Posterior cingulate gyrus (tissue), 11 donors: Measurements from ENCODE around the gene WNT2B.

Experiments used
- DNase-seq, 10 donors: peaks; one replicate each; pipeline versions ENCODE4 v3.0.0 to v3.0.0-alpha.2; 2020 to 2021; ENCODE audit warnings: mixed read lengths in 3 of 10
- intact Hi-C: fragments of 100-400 bp; cut with DNase I; formaldehyde crosslinking; loops from one replicate; pipeline ENCODE4 v1.15.1; 2023

Gene WNT2B

DNA sequence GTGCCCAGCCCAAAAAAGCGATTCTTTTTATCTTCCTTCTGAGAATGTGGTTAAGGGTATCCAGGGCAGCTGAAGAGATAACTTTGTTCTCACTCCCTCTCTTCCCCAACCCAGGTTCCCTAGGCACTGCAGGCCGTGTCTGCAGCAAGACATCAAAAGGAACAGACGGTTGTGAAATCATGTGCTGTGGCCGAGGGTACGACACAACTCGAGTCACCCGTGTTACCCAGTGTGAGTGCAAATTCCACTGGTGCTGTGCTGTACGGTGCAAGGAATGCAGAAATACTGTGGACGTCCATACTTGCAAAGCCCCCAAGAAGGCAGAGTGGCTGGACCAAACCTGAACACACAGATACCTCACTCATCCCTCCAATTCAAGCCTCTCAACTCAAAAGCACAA, 11.4 kb downstream of the WNT2B start:
- intact Hi-C loops, result no loop called here
- no peak for DNase-seq

DNA sequence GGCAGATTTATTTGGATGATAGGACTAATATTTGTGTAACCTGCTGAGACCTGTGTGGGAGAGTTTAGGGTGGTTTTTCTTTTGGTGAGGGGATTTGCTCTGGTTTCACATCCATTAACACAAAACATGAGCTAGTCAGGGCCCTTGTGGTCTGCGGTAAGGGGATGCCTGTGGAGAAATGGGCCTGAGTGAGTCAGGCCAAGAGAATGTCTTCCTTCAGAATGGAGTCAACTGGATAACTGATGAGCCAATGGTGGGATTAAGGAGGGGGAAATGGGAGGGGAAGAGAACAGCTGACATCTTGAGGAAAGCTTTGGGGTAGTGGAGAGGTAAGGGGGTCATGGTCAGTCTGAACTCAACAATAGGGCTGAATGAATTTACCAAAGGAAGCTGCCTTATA, 13.9 kb downstream of the WNT2B start:
- intact Hi-C loops, result no loop called here
- no peak for DNase-seq

DNA sequence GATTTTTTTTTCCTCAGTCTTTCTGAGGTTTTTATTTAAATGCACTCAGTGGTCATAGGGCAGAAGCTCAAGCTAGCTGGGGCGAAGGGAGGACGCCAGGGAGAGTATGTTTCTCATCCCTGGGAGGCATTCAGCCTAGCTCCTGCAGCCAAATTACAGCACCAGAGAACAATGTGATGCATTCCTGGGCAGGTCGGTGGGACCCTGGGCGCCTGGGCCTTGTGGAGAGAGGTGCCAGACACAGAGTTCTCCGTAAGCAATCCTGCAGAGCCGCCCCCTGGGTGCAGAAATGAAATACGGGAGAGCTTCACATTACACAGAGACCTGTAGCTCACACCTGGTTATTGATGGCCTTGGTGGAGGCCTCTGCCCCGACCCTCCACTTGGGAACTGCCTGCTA, 15.5 kb downstream of the WNT2B start:
- DNase-seq, result no peak
- intact Hi-C loops, result no loop called here

DNA sequence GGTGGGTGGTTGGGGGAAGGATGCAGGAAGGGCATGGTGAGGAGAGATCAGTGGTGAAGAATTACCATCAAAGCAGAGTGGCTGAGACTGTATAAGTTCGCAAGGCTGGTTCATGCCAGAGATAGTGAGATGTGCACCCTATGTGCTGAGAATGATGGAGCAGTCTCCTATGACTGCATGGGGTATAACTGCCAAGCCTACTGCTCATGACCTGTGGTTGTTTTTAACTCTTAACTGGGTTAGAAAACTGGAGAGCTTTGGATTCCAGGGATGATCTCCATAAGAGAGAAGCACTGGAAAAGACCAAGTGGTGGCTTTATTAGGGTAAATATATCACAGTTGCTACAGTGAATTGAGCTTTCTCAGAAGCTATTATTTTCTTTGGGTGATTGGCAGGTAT, 16.2 kb downstream of the WNT2B start:
- intact Hi-C loops, result no loop called here
- no peak for DNase-seq

DNA sequence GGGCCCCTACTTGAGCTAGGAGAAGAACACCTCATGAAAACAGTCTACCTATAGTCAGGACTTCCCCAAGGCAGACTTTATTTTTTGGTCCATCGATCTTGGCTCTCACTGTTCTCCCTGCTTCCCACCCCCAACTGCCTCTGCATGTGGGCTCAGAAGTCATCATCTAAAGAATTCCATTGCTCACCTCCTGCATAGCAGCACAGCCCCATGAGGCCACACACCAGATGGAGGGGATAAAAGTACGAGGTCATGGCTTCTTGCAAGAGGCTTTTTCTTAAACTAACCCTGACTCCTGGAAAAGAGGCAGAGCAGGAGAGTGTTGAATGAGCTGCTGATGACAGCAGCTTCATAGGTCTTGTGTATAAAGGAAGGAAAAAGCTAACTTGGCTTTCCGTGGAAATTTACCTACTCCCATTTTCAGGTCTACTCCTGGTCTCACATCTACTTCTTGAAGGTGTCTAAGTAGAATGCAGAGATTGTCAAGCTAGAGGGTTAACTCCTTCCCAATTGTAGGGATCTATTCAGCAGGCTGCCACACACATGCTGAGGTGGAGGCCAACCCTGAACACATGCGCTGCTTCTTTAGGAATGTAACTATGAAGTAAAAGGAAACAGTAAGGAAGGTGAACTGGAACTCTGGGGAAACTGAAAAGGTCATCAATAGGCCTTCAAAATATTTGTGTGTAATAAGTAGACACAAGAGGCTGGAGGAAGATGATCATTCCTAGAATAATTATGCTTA, 18.7 kb downstream of the WNT2B start:
- no peak for DNase-seq
- intact Hi-C loops, result no loop called here

DNA sequence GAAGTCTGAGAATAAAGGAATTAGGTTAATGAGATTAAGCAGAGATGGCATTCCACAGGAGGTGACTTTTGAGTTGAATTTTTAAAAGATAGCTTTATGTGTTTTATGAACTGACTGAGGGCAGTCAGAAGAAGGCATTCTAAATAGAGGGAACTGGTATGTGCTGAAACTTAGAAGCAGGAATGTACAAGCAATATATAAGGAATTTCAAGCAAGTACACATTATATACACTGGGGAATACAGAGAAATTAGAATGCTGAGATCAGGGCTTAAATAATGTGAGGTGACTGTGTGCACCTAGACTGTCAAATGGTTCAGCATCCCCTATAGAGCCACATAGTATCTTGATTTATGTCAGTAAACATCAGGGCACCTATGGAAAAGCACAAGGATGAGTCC, 19.3 kb downstream of the WNT2B start:
- intact Hi-C loops, result no loop called here
- DNase-seq, result no peak

DNA sequence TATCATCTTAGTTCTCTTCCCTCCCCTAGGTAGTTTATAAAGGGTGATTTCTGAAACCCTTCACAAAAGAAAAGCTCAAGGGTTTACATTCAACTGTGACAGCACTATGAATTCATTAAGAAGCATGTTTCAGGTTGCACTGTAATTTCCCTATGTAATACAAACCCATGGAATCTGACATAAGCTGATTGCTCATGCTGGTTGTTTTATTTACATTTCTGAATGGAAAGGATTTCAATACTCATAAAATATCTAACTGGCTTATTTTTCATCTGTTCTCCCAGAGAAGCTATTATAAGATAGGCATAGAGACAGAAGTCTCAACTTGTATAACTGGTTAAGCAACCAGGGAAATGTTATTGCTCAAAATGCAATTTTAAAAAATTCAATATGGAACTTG, 20.5 kb downstream of the WNT2B start:
- no peak for DNase-seq
- intact Hi-C loops, result no loop called here

DNA sequence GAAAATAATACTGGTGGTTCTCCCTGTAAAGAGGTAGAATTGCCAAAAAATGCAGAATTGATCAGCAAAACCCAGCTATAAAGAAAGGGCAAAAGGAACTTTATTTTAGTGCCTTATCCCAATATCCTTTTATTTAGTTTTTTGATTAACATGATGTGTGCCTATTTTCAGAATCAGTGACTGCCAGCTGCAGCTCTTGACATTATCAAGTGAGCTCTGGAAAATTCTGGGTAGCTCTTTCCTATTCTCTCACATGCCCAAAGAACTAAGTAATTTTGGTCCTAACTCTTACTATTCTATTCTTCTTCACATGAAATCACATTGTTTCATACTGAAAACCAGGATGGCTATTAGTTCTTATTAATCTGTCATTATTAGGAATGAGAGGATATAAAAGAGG, 22.1 kb downstream of the WNT2B start:
- intact Hi-C loops, result no loop called here

DNA sequence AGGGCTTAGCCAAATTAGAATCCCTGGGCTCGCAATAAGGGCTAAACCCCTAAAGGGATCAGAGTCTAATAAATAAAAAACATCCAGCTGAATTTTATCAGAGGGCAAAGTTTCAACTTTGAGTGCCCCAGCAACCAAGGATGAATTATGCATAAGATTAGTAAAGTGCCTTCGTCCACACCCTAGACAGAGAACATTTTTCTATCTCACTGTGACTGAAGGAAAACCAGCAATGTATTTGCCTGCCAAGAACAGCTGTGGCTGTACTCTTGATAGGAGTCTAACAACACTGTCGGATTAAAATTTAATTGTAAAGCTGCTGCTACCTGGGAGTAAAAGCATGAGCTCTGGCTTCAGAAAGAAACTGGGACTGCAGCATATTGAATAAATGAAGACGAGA, 23.3 kb downstream of the WNT2B start:
- DNase-seq, result no peak
- intact Hi-C loops, result no loop called here

More for the DNA sequence above, 22.1 kb downstream of the WNT2B start:
- no peak for DNase-seq

DNA sequence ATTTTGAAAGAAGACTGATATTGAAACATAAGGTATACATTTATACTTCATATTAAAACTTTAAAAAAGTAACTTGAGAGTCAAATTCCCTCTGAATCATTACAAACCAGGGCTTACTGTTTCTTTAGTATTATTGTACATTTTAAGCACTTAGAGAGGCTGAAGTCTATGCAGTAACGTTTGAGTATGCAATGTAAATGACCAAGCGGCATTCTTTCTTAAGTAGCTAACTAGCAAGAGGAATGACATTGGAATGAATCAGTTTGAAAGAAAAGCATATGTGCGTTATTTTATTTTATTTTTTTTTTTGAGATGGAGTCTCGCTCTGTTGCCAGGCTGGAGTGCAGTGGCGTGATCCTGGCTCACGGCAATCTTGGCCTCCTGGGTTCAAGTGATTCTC, 24.3 kb downstream of the WNT2B start:
- intact Hi-C loops, result no loop called here
- no peak for DNase-seq

DNA sequence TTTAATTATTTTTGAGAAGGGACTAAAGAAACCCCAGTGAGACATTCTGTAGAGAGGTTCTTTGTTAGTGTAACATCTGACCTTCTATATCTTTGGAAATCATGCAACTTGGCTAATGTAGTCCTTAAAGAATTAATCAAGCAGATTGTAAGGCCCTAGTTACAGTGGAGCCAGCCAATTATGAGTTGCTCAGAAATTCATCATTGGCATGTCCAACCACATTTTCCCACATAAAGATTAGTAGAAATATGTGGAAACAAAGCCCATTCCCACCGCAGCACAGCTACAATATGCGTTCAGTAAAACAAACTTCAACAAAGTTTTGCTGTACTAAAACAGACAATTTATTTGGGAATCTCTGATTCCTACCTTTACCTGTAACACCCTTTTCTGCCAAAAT, 27.8 kb downstream of the WNT2B start:
- intact Hi-C loops, result no loop called here
- DNase-seq, result no peak

DNA sequence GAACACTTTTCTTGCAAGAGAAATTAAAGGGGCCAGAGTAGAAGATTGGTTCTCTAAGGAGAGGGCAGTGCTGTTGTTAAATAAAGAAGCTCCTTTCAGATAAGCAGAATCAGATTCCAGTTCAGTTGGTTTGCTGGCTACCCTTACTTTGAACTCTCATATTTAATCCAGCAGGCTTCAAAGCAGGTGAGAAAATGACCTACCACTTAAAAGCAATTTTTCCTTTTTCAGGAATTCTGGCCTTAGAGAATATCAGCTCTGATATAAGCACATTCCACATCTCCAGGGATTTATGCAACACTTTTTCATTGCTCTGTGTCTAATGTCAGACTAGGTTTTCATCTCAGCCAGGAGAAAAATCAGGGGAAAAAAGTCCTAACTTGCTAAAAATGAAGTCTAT, 28.7 kb downstream of the WNT2B start:
- intact Hi-C loops, result no loop called here
- no peak for DNase-seq

DNA sequence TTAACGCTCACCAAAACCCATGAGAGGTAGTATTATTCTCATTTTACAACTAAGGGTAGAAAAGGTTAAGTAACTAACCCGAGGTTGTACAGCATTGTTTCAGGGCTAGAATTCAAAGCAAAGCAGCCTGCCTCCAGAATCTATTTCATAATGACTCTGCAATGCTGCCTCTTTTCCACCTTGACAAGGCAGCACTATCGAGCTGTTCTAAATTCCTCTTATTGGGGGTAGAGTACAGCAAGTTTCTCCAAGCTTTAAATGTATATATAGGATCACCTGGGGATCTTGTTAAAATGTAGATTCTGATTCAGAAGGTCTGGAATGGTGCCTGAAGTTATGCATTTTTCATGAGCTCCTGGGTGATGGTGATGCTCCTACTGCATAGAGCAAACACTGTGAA, 30.1 kb downstream of the WNT2B start:
- intact Hi-C loops, result no loop called here
- no peak for DNase-seq

DNA sequence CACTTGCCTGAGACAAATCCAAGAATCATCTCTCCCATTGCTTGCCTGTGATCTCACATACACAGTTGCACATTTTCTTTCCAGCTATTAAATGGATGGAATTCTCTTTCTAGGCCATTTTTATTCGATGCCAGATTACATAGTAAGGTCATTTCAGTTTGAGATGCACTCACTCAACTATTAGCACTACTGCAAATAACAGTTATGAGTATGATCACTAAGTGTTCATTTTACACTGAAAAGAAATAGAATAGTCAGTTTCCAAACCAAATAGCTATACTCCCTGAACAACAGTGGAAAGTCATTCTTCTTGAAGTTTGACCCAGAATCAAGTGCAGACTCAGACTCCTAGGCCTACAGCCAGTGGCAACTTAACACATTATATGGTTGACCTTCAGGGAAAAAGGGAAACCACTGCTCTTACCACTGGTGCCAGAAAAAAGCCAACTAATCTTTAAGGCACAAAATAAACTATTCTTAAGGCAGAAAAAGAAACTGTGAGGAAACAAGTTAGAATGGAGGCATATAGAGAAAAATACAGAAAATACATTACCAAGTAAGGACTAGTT, 31.5 kb downstream of the WNT2B start:
- intact Hi-C loops, result no loop called here

DNA sequence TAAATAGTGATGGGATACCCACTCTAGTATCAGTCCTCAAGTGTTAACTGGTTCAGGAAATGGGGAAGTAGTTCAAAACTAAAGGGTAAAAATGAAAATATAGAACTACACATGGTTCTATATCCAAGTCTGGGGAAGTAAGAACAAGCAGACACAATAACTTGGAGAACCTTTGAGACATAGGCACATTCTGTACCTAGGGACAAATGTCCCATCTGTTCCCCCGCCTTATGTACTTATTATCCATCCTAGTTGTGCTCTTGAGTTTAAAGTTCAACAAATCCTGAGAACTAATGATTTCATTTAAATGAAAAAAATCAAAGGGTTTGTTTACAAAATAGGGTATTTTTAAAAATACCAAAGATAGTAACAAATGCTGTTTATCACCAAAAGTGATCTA, 32.5 kb downstream of the WNT2B start:
- DNase-seq, result no peak
- intact Hi-C loops, result no loop called here

More for the DNA sequence above, 31.5 kb downstream of the WNT2B start:
- no peak for DNase-seq

DNA sequence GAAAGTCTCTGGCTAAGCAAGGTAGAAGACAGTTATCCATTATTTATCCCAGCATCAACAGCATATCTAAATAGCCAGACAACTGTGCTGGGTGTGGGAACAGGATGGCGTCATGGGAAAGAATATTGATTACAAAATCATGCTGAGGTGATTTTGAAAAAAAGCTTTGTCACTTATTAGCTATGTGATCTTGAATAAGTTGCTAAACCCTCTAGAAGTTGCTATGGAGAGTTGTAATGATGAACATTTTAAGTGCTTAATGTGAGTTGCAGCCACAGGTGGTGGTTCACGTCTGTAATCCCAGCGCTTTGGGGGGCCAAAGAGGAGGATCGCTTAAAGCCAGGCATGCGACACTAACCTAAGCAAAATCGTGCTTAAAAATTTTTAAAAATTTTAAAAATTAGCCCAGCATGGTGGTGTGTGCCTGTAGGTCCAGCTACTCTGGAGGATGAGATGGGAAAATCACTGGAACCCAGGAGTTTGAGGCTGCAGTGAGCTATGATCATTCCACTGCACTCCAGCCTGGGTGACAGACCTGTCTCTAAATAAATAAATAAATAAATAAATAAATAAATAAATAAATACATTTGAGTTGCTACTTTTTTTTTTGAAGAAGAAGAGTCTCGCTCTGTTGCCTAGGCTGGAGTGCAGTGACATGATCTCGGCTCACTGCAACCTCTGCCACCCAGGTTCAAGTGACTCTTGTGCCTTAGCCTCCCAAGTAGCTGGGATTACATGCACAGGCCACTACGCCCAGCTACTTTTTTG, 33.6 kb downstream of the WNT2B start:
- no peak for DNase-seq
- intact Hi-C loops, result no loop called here

DNA sequence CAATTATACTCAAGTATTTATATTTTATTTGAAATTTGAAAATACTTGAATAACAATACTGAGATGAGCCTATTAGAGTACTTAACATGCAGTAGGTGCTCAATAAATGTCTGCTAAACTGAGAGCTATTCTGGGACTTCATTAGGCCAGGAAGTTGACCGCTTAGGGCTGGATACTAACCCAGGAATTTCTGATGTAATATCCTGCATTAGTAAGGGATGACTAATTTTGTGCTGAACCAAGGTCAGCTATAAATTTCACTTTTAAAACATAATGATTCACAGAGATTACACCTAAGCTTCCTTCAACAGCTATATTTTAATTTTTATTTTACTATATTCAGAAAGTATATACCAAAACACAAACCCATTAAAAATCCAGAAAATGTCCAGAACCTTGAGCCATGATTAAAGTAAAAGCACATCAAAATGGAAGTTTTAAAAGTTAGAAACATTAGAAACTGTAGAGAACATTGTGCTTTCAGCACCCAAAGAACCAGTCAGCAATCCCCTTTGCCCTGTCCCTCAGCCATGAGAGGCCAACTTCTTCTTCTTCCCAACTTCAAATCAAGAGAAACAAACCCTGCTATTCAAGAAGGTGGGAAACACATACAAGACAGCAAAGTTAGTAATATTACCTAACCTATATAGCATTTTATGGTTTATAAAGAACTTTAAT, 35.4 kb downstream of the WNT2B start:
- DNase-seq, result no peak
- intact Hi-C loops, result no loop called here

DNA sequence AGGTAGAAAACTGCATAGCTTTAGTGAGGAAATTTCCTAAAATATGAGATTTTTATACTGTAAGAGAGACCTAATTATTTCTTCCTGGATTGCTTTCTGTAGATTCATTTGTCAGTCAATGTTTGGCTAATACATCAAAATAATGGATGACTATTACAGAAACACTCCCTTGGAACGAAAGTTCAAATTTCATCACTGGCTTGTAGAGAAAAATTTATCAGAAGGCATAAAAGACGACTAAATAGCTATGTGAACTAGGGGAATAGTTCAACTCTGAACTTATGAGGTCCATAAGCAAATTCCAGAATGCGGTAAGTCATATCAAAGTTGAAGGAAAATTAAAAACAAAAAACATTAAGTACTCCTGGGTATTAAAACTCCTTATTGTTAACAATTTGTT, 36.0 kb downstream of the WNT2B start:
- no peak for DNase-seq
- intact Hi-C loops, result no loop called here

DNA sequence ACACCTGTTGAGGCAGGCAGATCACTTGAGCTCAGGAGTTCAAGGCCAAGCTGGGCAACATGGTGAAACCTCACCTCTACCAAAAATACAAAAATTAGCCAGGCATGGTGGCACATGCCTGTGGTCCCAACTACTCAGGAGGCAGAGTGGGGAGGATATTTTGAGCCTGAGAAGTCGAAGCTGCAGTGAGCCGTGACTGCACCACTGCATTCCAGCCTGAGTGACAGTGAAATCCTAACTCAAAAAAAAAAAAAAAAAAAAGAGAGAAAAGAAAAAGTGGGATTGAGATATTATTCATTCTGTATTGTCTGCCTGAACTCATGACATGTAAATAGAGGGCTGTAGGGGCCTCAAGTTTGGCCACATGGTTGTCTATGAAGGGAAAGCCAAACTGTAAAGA, 37.3 kb downstream of the WNT2B start:
- DNase-seq, result no peak
- intact Hi-C loops, result no loop called here

DNA sequence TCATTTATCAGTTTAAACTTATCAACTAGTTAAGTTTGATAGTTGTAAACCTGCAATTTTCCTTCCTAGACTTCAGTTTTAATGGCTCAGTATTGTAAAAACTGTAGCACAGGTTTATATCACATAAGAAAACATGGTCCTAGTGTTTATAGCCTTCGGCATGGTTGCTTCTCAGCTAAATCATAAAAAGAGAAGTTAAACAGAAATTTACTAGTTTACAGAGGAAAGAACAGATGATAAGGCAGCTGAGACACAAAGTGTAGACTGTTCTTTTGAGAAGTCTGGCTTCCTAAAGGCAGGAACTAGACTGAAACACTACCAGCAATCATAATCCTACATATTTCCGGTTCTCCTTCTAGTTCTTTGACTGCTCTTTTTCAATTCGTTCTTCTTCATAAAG, 39.8 kb downstream of the WNT2B start:
- intact Hi-C loops, result no loop called here
- DNase-seq, result no peak

DNA sequence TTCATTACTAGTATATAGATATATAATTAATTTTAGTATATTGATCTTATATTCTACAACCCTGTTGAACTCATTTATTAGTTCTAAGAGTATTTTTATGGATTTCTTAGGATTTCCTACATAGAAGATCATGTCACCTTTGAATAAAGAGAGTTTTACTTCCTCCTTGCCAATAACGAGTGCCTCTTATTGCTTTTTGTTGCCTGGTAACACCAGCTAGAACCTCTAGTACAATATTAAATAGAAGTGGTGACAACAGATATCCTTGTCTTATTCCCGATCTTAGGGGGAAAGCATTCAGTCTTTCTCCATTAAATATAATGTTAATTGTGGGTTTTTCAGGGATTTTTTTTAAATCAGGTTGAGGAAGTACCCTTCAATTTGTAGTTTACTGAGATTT, 40.8 kb downstream of the WNT2B start:
- intact Hi-C loops, result no loop called here
- DNase-seq, result no peak
